SU-DHL-6 (cell line): ENCODE measurements around the gene TNFRSF1B.

ENCODE experiments used
- H2AFZ ChIP-seq: fragments of 200-600 bp; sonication (generic); 2 replicates; pipeline ENCODE4 v1.6.1; 2014; ENCODE audit warnings: low read depth, mild to moderate bottlenecking, moderate library complexity, mixed read lengths, antibody characterized with exemption, low read length; ENCODE audit not compliant: severe bottlenecking
- H3F3A ChIP-seq: fragments of 200-600 bp; shearing (Covaris generic); 2 replicates; pipeline ENCODE4 v1.6.0; 2016; ENCODE audit warnings: antibody characterized with exemption, mild to moderate bottlenecking; ENCODE audit not compliant: insufficient read depth
- H3K27ac ChIP-seq: fragments of 200-600 bp; sonication (generic); 2 replicates; pipeline ENCODE4 v1.5.1; 2016; ENCODE audit warnings: low read depth, mild to moderate bottlenecking, low read length, moderate library complexity, mixed read lengths
- H3K27me3 ChIP-seq: fragments of 200-600 bp; sonication (generic), shearing (Covaris generic); 2 replicates; pipeline ENCODE4 v1.6.0; 2014; ENCODE audit warnings: mild to moderate bottlenecking, low read length
- H3K36me3 ChIP-seq: fragments of 200-600 bp; sonication (generic); 2 replicates; pipeline ENCODE4 v1.6.1; 2014; ENCODE audit warnings: mild to moderate bottlenecking, low read length, mixed read lengths
- H3K4me2 ChIP-seq: fragments of 300-600, 200-600 bp; shearing (Covaris generic), sonication (generic); 2 replicates; pipeline ENCODE4 v1.6.0; 2014; ENCODE audit warnings: low read length, low read depth, mild to moderate bottlenecking; ENCODE audit not compliant: poor library complexity, severe bottlenecking
- H3K4me3 ChIP-seq: fragments of 200-600 bp; sonication (generic); 2 replicates; pipeline ENCODE4 v1.5.1; 2014; ENCODE audit warnings: antibody characterized with exemption, low read length, mild to moderate bottlenecking, mixed read lengths; ENCODE audit not compliant: insufficient read depth, poor library complexity, severe bottlenecking
- H3K79me2 ChIP-seq: fragments of 200-600 bp; sonication (generic); 2 replicates; pipeline ENCODE4 v1.6.1; 2014; ENCODE audit warnings: mild to moderate bottlenecking, low read length, moderate library complexity; ENCODE audit not compliant: insufficient read depth
- H3K9ac ChIP-seq: fragments of 200-600 bp; sonication (generic); 2 replicates; pipeline ENCODE4 v1.7.0; 2014; ENCODE audit warnings: mild to moderate bottlenecking, low read length
- H3K9me2 ChIP-seq: fragments of 200-600 bp; sonication (generic); replicated peaks from 2 replicates; pipeline ENCODE4 v1.6.1; 2014; ENCODE audit warnings: low read length; ENCODE audit not compliant: insufficient read depth
- H3K9me3 ChIP-seq: fragments of 200-600 bp; sonication (generic); 2 replicates; pipeline ENCODE4 v1.6.1; 2014; ENCODE audit warnings: low read length, mixed read lengths; ENCODE audit not compliant: insufficient read depth
- H4K20me1 ChIP-seq: fragments of 200-600 bp; sonication (generic); 2 replicates; pipeline ENCODE4 v1.6.1; 2014; ENCODE audit warnings: low read depth, mild to moderate bottlenecking, antibody characterized with exemption, low read length, moderate library complexity, mixed read lengths
- EZH2phosphoT487 ChIP-seq: fragments of 200-600 bp; sonication (generic), shearing (Covaris generic); conservative IDR thresholded peaks from 2 replicates; pipeline ENCODE4 v1.6.1; 2018; ENCODE audit warnings: mild to moderate bottlenecking, antibody characterized with exemption, low read length, moderate library complexity, mixed read lengths
- TF ChIP-seq, protein P1 (sequence below): fragments of 200-600 bp; sonication (generic); IDR thresholded peaks from one replicate; pipeline ENCODE4 v1.5.1; 2017; ENCODE audit warnings: antibody characterized with exemption, mild to moderate bottlenecking, low read length, moderate library complexity; ENCODE audit not compliant: insufficient read depth, poor library complexity, severe bottlenecking

TNFRSF1B gene

DNA sequence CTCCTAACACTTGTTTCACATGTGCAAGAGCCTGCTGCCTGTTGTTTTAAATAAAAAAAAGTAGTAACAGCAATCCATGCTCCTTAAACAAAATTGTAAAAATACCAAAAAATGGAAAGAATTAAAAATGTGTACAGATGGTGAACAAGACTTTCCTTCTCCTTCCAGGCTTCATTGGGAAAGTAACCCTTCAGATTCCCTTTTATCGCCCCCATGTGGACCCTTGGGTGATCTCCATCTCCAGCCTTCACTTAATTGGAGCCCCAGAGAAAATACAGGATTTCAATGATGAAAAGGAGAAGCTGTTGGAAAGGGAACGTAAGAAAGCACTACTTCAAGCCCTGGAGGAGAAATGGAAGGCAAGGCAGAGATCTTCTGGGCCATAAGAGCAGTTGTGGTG is 77.3 kb downstream of the TNFRSF1B start:
- Histone ChIP-seq H3K27me3 (no peaks in the 10 kb centered on the region), H3K9me2 (no peaks in the 10 kb centered on the region), H4K20me1 (no peaks in the 10 kb centered on the region), H3K9me3 (no peaks in the 10 kb centered on the region), H3F3A (no peaks in the 10 kb centered on the region), H3K4me3 (no peak overlapping the region), H3K9ac (no peak overlapping the region), H3K4me2 (no peak overlapping the region), H3K27ac (no peak overlapping the region), H3K36me3 (no peaks in the 10 kb centered on the region), H2AFZ (no peak overlapping the region), H3K79me2 (no peaks in the 10 kb centered on the region)
- TF ChIP-seq, protein P1, sequence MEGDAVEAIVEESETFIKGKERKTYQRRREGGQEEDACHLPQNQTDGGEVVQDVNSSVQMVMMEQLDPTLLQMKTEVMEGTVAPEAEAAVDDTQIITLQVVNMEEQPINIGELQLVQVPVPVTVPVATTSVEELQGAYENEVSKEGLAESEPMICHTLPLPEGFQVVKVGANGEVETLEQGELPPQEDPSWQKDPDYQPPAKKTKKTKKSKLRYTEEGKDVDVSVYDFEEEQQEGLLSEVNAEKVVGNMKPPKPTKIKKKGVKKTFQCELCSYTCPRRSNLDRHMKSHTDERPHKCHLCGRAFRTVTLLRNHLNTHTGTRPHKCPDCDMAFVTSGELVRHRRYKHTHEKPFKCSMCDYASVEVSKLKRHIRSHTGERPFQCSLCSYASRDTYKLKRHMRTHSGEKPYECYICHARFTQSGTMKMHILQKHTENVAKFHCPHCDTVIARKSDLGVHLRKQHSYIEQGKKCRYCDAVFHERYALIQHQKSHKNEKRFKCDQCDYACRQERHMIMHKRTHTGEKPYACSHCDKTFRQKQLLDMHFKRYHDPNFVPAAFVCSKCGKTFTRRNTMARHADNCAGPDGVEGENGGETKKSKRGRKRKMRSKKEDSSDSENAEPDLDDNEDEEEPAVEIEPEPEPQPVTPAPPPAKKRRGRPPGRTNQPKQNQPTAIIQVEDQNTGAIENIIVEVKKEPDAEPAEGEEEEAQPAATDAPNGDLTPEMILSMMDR, result peak; percentile 31
- TF ChIP-seq EZH2phosphoT487, result no peak

DNA sequence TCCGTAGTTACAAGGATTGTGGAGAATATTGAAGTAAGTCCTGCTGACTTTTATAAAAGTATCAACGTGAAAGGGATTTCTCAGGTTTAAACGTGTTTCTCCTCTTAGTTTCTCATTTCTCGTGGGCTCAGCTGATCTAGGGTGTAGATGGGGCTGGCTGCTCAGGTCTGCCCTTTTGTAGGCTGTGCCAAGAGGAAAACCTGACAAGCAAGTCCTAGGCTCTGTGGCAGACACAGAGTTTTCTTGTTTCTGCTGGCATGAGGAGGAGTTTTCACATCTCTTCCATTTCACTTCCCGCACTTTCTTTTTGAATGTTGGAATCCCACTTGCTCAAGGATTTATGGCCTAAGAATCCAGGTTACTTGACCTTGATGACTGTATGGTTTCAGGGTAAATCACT is 77.8 kb downstream of the TNFRSF1B start:
- Histone ChIP-seq H3F3A (no peaks in the 10 kb centered on the region), H3K9ac (no peak overlapping the region), H3K79me2 (no peaks in the 10 kb centered on the region), H3K27ac (no peak overlapping the region), H3K27me3 (no peaks in the 10 kb centered on the region), H3K36me3 (no peaks in the 10 kb centered on the region), H3K9me3 (no peaks in the 10 kb centered on the region), H3K9me2 (no peaks in the 10 kb centered on the region), H3K4me3 (no peak overlapping the region), H2AFZ (no peak overlapping the region), H3K4me2 (no peak overlapping the region), H4K20me1 (no peaks in the 10 kb centered on the region)
- TF ChIP-seq EZH2phosphoT487, result no peak
- TF ChIP-seq, protein P1, result no peak

DNA sequence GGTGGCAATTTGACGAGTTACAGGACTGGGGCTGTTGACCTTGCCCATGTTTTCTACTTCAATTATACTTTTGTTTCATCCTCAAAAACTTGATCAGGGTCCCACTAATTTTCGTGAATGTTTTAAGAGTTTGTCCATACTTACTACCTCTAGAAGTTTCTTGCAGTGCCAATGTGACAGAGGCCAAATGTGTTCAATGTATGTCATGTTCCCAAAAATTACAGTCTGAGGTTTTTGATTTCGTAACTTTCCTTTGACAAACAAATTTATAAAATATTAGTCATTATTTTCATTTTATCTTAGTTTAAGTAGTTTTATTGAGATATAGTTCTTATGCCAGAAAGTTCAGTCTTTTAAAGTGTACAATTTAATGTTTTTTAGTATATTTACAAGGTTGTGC is 78.3 kb downstream of the TNFRSF1B start:
- H3K9ac ChIP-seq, result no peak overlapping the region
- no peak overlapping the region for H3K4me2 ChIP-seq
- H3K9me3 ChIP-seq, result no peaks in the 10 kb centered on the region
- no peak overlapping the region for H2AFZ ChIP-seq
- TF ChIP-seq, protein P1, result no peak
- no peak for TF ChIP-seq EZH2phosphoT487
- no peaks in the 10 kb centered on the region for H3K79me2 ChIP-seq
- H3K36me3 ChIP-seq, result no peaks in the 10 kb centered on the region
- no peaks in the 10 kb centered on the region for H4K20me1 ChIP-seq
- no peaks in the 10 kb centered on the region for H3K9me2 ChIP-seq
- H3K4me3 ChIP-seq, result no peak overlapping the region
- no peak overlapping the region for H3K27ac ChIP-seq
- H3F3A ChIP-seq, result no peaks in the 10 kb centered on the region
- no peaks in the 10 kb centered on the region for H3K27me3 ChIP-seq
